ENCODE data around the gene OASL.
"Not testable (repeated sequence)": the region's sequence is repeated elsewhere in the genome, so short reads cannot be mapped to it uniquely, and the experiment has no call there.

The OASL gene

GRCh38 chr12:121038861-121039668 lies at the start of gene OASL:
OASL (minus strand) TSS chr12:121039246; CDS start chr12:121038971, 275 bp downstream.
- DNase-seq = peak; percentile 16

GRCh38 chr12:121088195-121088585 lies 49.1 kb upstream of the OASL start:
- DNase-seq = no peak

GRCh38 chr12:121087467-121088194 lies 48.6 kb upstream of the OASL start:
- DNase-seq = no peak

GRCh38 chr12:121086781-121087295 lies 47.8 kb upstream of the OASL start:
- DNase-seq = no peak

GRCh38 chr12:121085506-121086353 lies 46.7 kb upstream of the OASL start:
- no peak for DNase-seq

- DNase-seq = peak; percentile 41
Measured at GRCh38 chr12:121085069-121085468, 46.0 kb upstream of the OASL start.

- DNase-seq = no peak
Measured at GRCh38 chr12:121084229-121084628, 45.2 kb upstream of the OASL start.

- DNase-seq = no peak
Measured at GRCh38 chr12:121080909-121081308, 41.9 kb upstream of the OASL start.

GRCh38 chr12:121079736-121080272 lies 40.8 kb upstream of the OASL start:
- no peak for DNase-seq

GRCh38 chr12:121077440-121077839 lies 38.4 kb upstream of the OASL start:
- not testable (repeated sequence) for DNase-seq

- DNase-seq = not testable (repeated sequence)
Measured at GRCh38 chr12:121075911-121076310, 36.9 kb upstream of the OASL start.

GRCh38 chr12:121072147-121072546 lies 33.1 kb upstream of the OASL start:
- DNase-seq = no peak

GRCh38 chr12:121069206-121069605 lies 30.2 kb upstream of the OASL start:
- no peak for DNase-seq

- DNase-seq = no peak
Measured at GRCh38 chr12:121065345-121065744, 26.3 kb upstream of the OASL start.

GRCh38 chr12:121064586-121064985 lies 25.5 kb upstream of the OASL start:
- DNase-seq = not testable (repeated sequence)

GRCh38 chr12:121064116-121064515 lies 25.1 kb upstream of the OASL start:
- no peak for DNase-seq

- DNase-seq = no peak
Measured at GRCh38 chr12:121062391-121063045, 23.5 kb upstream of the OASL start.

GRCh38 chr12:121061831-121062230 lies 22.8 kb upstream of the OASL start:
- DNase-seq = peak; percentile 49

GRCh38 chr12:121060149-121061001 lies 21.3 kb upstream of the OASL start:
- peak; percentile 81 for DNase-seq

- DNase-seq = peak; percentile 21
Measured at GRCh38 chr12:121059031-121059898, 20.2 kb upstream of the OASL start.
